Superior temporal gyrus (tissue), 1 donor: ENCODE results near the gene SAMMSON.

ENCODE experiments used
- DNase-seq: peaks from one replicate; pipeline ENCODE4 v3.0.0-alpha.2; 2016; ENCODE audit errors: extremely low spot score

Gene SAMMSON

DNA sequence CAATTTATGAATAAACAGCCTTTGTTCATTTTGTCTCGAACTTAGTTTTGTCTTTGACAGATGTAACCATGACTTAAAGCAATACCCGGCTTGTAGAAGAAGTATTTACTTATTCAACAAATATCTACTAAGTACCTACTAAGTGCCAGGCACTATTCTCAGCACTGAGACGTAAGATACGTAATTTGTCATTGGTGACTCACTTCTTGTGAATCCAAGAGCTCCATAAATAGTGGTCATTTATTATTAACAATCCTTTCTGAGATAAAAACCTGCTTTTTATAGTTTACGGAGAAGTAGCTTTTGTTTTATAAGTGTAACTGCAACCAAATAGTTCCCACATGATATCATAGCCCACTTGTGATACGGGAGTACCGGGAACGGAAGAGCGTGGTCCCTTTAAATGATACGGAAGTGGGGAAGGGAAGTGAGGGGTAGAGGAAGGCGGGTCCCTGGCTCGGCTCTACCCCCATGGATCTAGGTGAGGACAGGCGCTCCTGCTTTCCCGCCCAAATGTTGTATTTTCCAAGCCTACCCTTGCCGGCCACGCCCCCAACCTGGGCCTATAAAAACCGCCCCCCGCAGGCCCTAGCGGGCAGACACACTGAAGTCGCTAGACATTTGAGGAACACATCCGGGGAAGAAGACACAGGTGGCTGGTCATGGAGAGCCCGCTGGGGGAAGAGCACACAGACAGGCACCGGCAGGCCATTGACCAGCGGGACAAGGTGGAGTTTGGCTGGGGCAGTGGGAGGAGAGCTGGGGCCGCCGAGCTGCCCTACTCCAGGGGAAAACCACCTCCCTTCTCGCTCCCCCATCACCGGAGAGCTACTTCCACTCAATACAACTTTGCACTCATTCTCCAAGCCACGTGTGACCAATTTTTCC is at the start of gene SAMMSON:
Gene SAMMSON (plus strand): TSS at position 594 of the 888 bp plus-strand sequence.
- DNase-seq, result no peak

DNA sequence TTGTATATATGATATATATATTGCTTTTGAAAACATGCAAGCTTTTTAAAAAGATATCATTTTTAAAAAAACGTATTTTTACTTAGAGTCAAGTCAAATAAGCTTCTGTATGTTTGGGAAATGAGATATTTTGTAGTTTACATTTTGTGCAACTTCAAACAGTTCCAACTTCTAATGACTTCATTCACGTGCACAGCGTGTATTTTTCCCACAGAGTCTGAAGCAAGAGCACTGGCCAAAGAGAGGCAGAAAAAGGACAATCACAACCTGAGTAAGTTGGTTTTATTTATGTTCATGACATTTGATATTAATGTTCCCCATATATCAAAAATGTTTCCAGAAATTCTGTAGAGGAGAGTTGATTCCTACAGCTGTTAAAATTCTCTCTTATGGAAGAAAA is 47.9 kb upstream of the SAMMSON start:
- no peak for DNase-seq

- DNase-seq, result no peak
Measured at GRCh38 chr3:69959581-69959980, 40.0 kb upstream of the SAMMSON start.

- DNase-seq, result no peak
Measured at GRCh38 chr3:69961706-69962439, 37.7 kb upstream of the SAMMSON start.

- no peak for DNase-seq
Measured at GRCh38 chr3:69963643-69964042, 35.9 kb upstream of the SAMMSON start.

GRCh38 chr3:69967156-69967555 is 32.4 kb upstream of the SAMMSON start:
- DNase-seq, result peak; percentile 74

DNA sequence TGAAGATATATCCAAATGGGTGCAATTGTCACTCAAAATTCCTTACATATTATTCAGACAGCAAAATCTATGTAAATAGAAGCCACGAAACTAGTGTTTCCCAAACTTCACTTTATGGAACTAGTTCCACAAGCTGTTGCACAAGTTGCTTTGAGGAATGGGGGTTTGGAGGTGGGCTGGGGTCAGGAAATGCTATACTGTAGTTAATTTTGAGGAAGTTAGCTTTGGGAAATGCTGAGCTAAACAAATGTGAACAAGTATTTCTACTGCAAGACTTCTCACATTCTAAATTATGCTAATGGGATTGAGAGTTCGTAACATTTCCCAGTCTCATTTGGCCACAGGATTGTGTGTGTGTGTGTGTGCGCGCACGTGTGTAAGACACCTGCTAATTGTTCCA is 28.7 kb upstream of the SAMMSON start:
- no peak for DNase-seq

- no peak for DNase-seq
Measured at GRCh38 chr3:69972672-69973071, 26.9 kb upstream of the SAMMSON start.

DNA sequence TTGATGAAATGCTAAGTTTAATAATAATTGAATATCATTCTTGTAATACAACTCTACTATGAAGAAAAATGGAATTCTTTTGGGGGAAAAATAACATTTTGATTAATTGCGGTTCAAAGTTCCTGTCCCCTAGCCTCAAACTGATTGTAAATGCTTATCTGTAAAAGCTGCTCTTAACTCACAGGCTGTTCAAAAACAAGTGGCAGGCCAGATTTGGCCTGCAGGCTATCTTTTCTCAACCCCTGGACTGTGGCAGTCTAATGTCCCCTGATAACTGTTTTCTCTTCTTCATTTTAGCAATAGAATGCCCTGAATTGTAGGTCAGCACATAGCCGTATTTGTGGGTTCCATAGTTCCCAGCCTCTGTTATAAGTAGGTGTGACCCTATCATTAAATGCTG is 23.5 kb upstream of the SAMMSON start:
- DNase-seq, result no peak

DNA sequence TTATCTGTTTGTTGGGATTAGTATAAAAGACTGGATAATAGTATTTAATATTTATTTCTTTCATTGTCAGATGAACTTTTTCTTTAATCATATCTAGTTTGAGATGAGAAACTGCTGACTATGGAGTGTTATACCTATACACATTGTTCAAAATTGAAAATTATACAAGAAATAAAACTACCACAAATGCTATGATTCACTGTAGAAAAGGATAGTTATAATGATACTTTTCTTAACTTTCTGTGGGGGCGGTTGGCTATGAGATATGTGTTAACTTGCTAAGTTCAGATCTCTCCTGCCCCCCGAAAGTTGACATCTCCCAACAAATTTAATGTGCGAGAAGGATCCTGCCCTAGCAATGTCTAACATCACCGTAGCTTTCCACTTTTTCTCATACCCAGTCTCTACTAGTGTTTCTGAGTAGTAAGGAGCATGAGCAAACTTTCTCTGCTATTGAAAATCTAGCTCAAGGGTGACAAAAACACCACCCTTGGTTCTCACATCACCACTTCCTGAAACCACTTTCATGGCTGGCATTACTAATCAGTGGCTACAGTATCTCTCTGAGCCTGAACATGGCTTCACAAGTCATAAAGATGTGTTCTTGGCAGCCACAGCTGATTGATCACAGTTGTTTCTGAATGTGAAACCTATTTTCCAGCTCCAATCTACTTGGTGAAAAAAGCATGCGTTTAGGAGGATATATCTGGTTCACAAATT is 15.8 kb upstream of the SAMMSON start:
- DNase-seq, result no peak

- DNase-seq, result no peak
Measured at GRCh38 chr3:69985266-69985665, 14.3 kb upstream of the SAMMSON start.

GRCh38 chr3:69986419-69986818 is 13.1 kb upstream of the SAMMSON start:
- no peak for DNase-seq

- DNase-seq, result no peak
Measured at GRCh38 chr3:69987833-69988232, 11.7 kb upstream of the SAMMSON start.

DNA sequence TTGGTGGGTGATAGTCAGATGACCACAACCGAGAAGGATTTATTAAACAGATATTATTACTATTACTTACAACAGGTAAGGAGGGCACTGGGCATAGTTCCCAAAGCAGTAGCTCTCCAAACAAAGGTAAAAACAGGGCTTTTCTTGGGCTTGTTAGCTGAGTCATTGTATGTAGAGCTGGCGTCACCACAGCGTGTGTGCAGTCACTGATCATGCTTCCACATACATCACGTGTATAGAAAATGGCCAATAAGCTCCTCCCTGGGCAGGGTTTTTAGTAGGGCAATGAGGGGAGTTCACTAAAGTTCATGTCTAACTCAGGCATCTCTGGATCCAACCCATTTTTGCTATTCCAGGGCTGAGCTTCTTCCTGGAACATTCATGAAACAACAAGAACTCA is 5.8 kb upstream of the SAMMSON start:
- no peak for DNase-seq

DNA sequence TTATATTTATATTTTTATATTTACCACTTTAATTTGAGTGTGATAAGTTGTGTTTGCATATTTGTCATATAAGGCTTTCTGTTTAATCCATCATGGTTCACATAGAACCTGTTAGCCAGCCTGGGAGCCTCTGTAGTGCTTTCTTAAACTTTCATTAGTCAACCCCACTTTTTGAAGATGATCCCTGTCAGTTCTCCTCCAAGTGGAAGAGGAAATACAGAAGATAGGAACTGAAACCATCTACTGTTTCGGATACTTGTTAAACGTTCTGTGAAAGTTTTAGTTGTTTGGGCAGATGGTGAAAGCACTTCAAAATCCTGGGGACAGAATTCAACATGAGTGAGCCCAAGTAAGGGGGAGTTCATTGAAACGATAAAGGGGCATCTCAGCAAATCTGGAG is 4.6 kb upstream of the SAMMSON start:
- DNase-seq, result no peak

DNA sequence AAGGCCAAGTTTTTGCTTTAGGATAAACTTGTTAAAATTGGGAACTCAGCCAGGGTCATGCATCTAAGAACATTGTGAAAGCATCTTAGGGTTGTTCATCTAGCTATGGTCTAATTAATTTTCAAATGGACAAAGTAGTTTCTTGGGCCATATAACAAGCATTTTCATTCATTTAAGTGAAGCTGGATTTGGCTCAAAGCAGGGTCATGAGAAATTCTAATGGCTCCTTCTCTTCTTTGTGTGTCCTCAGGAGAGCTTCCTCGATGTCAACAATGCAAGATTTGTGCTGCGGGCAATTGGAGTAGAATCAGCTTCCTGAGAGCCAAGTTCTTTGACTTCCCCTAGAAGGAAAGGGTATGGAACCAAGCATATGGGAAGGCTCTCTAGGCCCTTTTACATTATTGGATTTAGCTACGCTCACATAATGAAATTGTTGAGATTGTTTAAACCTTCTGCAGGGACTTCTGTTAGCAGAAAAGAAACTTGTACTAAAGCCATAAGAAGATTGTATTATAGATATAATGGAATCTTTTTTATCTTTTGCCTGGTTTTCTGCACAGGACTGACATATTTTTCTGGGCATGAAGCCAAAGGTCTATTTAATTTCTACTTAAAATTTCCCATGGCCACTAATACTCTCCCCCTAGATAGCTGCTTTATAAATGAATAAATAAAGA is 1.8 kb upstream of the SAMMSON start:
- DNase-seq, result peak; percentile 72

GRCh38 chr3:69998759-69999139 is 784 bp upstream of the SAMMSON start:
- DNase-seq, result peak; percentile 82

GRCh38 chr3:70000028-70000410 is 486 bp downstream of the SAMMSON start:
- DNase-seq, result peak; percentile 76

DNA sequence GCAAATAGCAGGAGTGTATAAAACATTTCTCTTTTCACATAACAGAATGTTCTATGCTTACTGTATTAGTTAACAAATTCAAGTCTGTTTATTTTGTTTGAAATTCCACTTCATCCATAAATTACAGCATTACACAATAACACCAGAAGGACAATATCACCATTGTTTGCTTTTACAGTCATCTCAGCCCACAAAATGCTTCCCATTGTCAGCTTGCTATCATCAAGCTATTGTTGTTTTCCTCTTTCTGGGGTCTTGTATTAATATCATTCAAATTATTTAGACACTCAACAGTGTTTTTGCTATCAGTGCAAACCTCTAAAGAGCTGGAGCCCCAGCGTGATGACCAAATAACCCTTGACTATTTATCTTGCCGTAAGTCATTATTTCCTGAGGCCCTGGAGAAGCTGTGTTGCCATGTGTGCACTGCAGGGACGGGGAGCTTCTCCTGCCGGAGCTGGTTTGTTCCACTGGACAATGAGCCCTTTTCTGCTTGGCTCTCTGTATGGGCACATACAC is 1.1 kb downstream of the SAMMSON start:
- peak; percentile 93 for DNase-seq

DNA sequence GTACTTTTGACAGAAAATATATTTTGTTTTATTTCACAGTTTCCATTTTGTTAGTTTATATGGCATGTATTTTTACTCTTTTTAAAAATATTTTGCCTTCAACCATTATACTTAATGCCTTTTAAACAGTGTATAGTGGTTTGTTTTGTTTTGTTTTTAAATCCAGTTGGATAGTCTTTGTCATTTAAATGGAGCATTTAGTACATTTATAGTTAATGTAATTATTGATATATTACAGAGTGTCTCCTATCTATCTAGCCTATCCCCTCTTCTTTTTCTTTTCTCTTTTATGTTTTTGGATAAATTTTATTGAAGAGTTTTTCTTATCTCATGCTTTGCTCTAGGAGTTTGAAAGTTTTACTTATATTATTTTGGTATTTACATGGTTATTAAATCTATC is 3.6 kb downstream of the SAMMSON start:
- DNase-seq, result no peak

DNA sequence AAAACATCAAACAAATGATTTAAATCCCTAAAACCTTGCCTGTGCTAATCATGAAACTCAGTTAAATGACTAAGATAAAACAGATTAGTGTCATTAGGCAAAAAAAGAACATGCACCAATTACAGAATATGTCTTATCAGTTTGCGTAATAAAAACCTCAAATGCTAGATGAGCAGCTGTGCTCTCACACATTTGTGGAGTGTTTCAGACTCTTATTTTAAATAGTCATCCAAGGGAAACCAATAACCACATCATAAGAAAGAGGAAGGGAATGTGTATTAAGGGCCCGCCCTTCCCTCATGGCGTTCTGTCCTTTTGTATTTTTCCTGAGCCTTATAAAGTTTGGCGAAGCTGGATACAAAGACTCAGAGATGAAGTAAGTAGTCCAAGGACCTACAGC is 6.6 kb downstream of the SAMMSON start:
- no peak for DNase-seq

- DNase-seq, result no peak
Measured at GRCh38 chr3:70010346-70010745, 10.8 kb downstream of the SAMMSON start.
